Fibroblast of peridontal ligament (primary cell): Measurements from ENCODE around the gene IL17RB.

Experiments
- DNase-seq: peaks from one replicate; pipeline ENCODE4 v3.0.0-alpha.2; 2010; ENCODE audit errors: extremely low read depth

The IL17RB gene

DNA sequence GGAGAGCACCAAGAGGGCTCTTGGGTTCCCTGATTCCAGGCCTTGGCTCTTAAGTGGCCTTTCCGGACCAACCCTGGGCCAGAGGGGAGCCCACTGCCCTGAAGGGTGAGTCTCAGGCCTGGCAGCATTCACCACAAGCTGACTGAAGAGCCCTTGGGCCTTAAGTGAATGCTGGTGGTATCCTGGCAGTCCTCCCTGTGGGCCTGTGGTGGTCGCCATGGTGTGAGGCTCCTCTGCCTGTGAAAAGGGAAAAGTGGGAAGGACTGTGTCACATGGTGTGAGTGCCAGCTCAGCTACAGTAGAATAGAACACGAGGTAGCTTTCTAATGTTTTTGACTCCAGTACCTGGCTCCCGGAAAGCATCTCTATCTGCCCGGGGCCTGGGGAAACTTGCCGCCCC, 15.4 kb upstream of the IL17RB start:
- no peak for DNase-seq

- no peak for DNase-seq
These were observed 13.2 kb upstream of the IL17RB start for GRCh38 chr3:53833053-53833645.

DNA sequence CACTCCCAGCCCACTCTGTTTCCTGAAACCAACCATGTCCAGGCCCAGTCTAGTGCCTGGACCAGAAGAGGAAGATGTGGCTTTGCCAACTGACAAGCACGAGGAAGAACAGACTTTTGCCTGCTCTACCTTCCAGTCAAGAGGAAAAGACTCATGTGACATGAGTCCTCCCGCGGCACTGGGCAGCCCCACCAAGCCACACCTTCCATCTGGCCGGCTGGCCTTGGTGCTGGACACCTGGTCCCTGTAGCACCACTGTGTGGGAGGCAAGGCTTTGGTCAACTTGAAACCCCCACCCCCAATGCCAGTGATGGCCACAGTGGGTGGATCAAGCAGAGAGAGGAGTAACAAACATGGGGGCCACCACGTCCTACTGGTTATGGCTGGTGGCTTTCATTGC, 12.7 kb upstream of the IL17RB start:
- DNase-seq, result no peak

GRCh38 chr3:53834429-53835095, 11.8 kb upstream of the IL17RB start:
- DNase-seq, result no peak

- DNase-seq, result no peak
These were observed 11.1 kb upstream of the IL17RB start for GRCh38 chr3:53835257-53835656.

- no peak for DNase-seq
These were observed 10.1 kb upstream of the IL17RB start for GRCh38 chr3:53836084-53836872.

GRCh38 chr3:53837331-53837730, 9.0 kb upstream of the IL17RB start:
- no peak for DNase-seq

DNA sequence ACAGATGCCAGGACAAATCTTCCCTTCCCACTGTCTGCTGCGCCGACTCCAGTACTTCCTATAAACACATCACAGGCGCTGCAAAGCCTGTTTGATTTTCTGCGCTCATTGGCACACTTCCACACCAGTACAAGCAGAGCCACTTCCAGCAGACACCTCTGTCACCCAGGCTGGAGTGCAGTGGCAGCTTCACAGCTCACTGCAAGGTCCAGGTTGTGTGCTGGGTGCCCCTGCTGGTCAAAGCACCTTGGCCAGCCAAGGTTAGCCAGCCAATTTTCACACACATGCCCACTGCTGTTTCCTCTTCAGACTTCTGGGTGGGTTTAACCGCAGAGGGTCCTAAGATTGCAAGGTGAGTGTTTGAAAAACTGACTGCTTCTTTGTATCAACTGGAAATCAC, 5.1 kb upstream of the IL17RB start:
- DNase-seq, result no peak

- DNase-seq, result no peak
These were observed 3.8 kb upstream of the IL17RB start for GRCh38 chr3:53842436-53843194.

DNA sequence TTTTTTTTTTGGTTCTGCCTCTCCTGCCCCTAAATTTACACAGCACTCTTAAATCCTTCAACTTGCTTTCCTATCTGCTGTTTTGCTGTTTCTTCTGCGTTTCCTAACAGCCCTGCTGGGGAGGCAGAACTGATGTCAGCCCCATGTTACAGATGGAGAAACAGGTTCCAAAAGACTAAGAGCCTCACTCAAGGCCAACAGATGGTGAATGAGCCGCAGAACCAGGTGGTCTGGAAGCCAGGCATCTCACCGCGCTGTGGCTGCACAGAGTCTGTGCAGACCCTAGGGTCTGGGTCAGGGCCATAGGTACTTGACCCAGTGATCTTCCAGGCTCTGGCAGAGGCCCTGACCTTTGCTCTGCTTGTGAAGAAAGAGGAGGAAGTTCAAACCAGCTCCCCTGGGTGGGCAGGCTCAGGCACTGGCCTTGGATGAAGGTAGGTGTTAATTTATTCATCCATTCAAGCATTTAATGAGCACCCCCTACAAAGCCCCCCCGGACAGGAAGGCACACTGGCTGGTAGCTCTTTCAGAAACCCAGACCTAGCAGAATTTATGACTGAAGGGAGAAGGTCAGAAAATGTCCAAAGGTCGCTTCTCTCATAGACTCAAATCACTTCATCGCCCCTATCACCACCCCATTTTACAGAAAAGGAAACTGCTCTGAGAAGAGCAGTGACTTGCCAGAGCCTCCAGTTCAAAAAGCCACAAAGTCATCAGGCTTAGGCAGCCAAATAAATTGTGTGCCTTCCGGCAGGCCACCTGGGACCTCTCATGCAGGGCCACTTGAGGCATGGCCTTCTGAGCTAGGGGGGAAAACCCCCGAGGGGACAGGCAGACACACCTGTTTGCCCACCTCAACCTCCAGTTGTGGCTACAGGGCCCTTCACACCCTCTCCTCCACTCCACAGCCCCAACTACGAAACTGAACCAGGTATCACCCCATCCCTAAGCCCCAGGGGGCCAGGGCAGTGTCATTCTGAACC, 2.9 kb upstream of the IL17RB start:
- no peak for DNase-seq

GRCh38 chr3:53844262-53845102, 1.9 kb upstream of the IL17RB start:
- no peak for DNase-seq

GRCh38 chr3:53845103-53845880, 1.1 kb upstream of the IL17RB start:
- peak; percentile 35 for DNase-seq

DNA sequence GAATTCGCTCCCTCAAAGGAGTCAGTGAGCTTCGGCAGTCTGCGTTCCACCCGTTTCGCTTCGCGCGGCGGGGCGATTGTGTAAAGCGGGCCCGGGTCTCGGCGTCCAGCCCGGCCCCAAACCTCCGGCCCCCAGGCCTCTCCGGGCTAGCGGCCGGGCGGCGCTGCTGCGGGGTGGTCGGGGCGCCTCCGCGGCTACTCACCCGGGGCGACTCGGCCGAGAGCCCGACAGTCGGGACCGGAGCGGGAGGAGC, 561 bp upstream of the IL17RB start:
- DNase-seq, result no peak

DNA sequence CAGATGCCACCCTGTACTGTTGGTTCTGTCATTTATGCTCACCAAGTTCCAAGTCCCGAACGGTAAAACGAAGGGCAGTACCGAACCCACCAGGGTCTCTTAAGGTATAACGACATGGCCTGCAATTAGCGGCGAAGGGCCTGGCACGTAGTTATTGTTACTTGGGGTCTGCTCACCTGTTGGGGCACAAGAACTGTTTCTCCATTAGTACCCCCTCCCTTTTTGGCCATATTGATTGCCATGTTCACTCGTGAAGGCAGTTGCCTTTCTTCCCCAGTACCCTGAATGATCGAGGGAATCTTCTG, 435 bp downstream of the IL17RB start:
- DNase-seq, result no peak

GRCh38 chr3:53849916-53850315, 3.5 kb downstream of the IL17RB start:
- no peak for DNase-seq

DNA sequence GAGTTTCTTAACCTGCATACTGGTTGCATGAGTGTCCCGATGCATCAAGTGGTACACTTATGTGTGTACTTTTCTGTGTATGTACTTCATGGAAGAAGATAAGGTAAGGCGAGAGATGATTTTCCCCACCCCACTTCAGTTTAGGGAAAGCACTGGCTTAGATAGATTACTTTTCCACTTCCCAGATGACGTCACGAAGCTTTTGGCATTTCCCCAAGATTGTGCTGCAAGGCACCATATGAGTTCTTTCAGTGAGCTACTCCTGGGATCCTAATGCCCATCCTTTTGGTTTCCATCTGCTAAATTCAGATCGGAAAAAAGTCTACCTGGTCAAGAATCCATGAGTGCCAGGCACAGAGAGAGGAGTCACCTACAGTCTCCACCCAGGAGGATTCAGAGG, 4.5 kb downstream of the IL17RB start:
- peak; percentile 57 for DNase-seq

GRCh38 chr3:53856964-53857363, 10.6 kb downstream of the IL17RB start:
- DNase-seq, result no peak

- no peak for DNase-seq
These were observed 11.9 kb downstream of the IL17RB start for GRCh38 chr3:53858096-53858741.

- DNase-seq, result no peak
These were observed 12.8 kb downstream of the IL17RB start for GRCh38 chr3:53859178-53859577.
